ENCODE results near the gene ICA1. TPM values are rescaled to one million over a fixed set of nuclear protein-coding genes. Genes with fewer than 3 reads are reported as not detected.
"Not testable (repeated sequence)": the region's sequence is repeated elsewhere in the genome, so short reads cannot be mapped to it uniquely, and the experiment has no call there.

ICA1 gene
- total RNA-seq, 3 donors from 2014 or later: 22.1 to 70.1 (median 45.7) TPM

- no peaks in the 10 kb centered on the region for H3K4me1 ChIP-seq
- no peaks in the 10 kb centered on the region for H3K9me3 ChIP-seq
- no peak overlapping the region for H3K27ac ChIP-seq
- no peak overlapping the region for H3K4me3 ChIP-seq
- intact Hi-C loops (cut with DNase I; ENCODE audit: low total_unique reads): no loop called here
- no peaks in the 10 kb centered on the region for H3K36me3 ChIP-seq
- DNase-seq (ENCODE audit: low spot score in 2 of 2): no peak
- TF ChIP-seq POLR2A (IDR thresholded peaks at IDR 0.05) (no peak), POLR2AphosphoS5 (IDR thresholded peaks at IDR 0.05) (no peak), CTCF (IDR thresholded peaks at IDR 0.05) (no peak)
- H3K27me3 ChIP-seq: no peaks in the 10 kb centered on the region
These were observed 11.4 kb downstream of the ICA1 start for GRCh38 chr7:8250547-8250946.

- Histone ChIP-seq H3K4me3 (no peak overlapping the region), H3K27me3 (no peaks in the 10 kb centered on the region), H3K9me3 (peaks cover 0 to 1% of the 10 kb centered on the region in 2 donors), H3K27ac (no peak overlapping the region), H3K4me1 (no peaks in the 10 kb centered on the region), H3K36me3 (no peaks in the 10 kb centered on the region)
- TF ChIP-seq POLR2AphosphoS5 (IDR thresholded peaks at IDR 0.05): no peak
- no peak for TF ChIP-seq CTCF (IDR thresholded peaks at IDR 0.05)
- TF ChIP-seq POLR2A (IDR thresholded peaks at IDR 0.05): no peak
- DNase-seq (ENCODE audit: low spot score in 2 of 2): no peak
- intact Hi-C loops (cut with DNase I; ENCODE audit: low total_unique reads): no loop called here
These were observed 12.8 kb downstream of the ICA1 start for GRCh38 chr7:8249121-8249520.

GRCh38 chr7:8246020-8246419 is 15.9 kb downstream of the ICA1 start:
- TF ChIP-seq CTCF (IDR thresholded peaks at IDR 0.05) (no peak), POLR2A (IDR thresholded peaks at IDR 0.05) (no peak), POLR2AphosphoS5 (IDR thresholded peaks at IDR 0.05) (no peak)
- no peaks in the 10 kb centered on the region for H3K27me3 ChIP-seq
- H3K4me1 ChIP-seq: no peaks in the 10 kb centered on the region
- H3K9me3 ChIP-seq: peaks cover 10 to 14% of the 10 kb centered on the region in 2 donors
- intact Hi-C loops (cut with DNase I; ENCODE audit: low total_unique reads): no loop called here
- H3K4me3 ChIP-seq: no peak overlapping the region
- no peak for DNase-seq (ENCODE audit: low spot score in 2 of 2)
- H3K27ac ChIP-seq: no peak overlapping the region
- H3K36me3 ChIP-seq: no peaks in the 10 kb centered on the region

GRCh38 chr7:8245032-8245431 is 16.9 kb downstream of the ICA1 start:
- H3K4me1 ChIP-seq; H3K27me3 ChIP-seq; H3K27ac ChIP-seq; intact Hi-C loops (cut with DNase I; ENCODE audit: low total_unique reads); H3K36me3 ChIP-seq; H3K4me3 ChIP-seq; DNase-seq (ENCODE audit: low spot score in 2 of 2): not testable (repeated sequence)
- H3K9me3 ChIP-seq: peaks cover 10 to 14% of the 10 kb centered on the region in 2 donors

- intact Hi-C loops (cut with DNase I; ENCODE audit: low total_unique reads); DNase-seq (ENCODE audit: low spot score in 2 of 2); H3K4me1 ChIP-seq: not testable (repeated sequence)
These were observed 18.9 kb downstream of the ICA1 start for GRCh38 chr7:8243059-8243458.

GRCh38 chr7:8239702-8240362 is 22.1 kb downstream of the ICA1 start:
- H3K36me3 ChIP-seq; H3K4me3 ChIP-seq; H3K27me3 ChIP-seq; intact Hi-C loops (cut with DNase I; ENCODE audit: low total_unique reads); H3K4me1 ChIP-seq: not testable (repeated sequence)
- H3K27ac ChIP-seq: peak overlapping the region in 1 of 2 donors; percentile 7
- peaks cover 10 to 14% of the 10 kb centered on the region in 2 donors for H3K9me3 ChIP-seq
- DNase-seq (ENCODE audit: low spot score in 2 of 2): peak in 1 of 2 donors; percentile 54

More at GRCh38 chr7:8243059-8243458, 18.9 kb downstream of the ICA1 start:
- peaks cover 10 to 14% of the 10 kb centered on the region in 2 donors for H3K9me3 ChIP-seq
- H3K27ac ChIP-seq, H3K4me3 ChIP-seq, H3K36me3 ChIP-seq, H3K27me3 ChIP-seq: not testable (repeated sequence)

Data from breast epithelium (tissue), 4 donors.